Inferior parietal cortex (tissue), 1 donor: Measurements from ENCODE around the gene NDFIP2.
A peak's percentile ranks its signal among the peaks of the same experiment; 100 is the strongest.

ENCODE experiments used
- DNase-seq: peaks from one replicate; pipeline ENCODE4 v3.0.0-alpha.2; 2016; ENCODE audit errors: extremely low spot score

The NDFIP2 gene

GRCh38 chr13:79496188-79496587 lies 15.2 kb downstream of the NDFIP2 start:
- DNase-seq: no peak

DNA sequence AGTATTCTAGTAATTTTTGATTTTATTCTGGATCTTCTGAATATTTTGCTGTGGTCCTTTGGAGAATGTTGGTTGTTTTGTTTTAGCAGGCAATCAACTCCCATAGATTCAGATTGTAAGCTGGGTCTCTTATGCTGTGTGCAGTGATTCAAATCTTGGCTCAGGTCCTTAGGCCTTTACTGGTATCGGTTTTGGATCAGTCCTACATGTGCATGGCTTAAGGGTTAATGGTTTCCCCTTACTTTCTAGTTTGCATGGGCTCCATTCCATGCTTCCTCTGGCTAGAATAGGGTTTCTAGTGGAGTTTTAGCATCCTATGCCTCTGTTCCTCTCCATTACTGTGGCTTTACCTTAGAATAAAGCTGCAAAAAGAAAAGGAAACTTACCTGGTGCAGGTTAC lies 16.1 kb downstream of the NDFIP2 start:
- no peak for DNase-seq

DNA sequence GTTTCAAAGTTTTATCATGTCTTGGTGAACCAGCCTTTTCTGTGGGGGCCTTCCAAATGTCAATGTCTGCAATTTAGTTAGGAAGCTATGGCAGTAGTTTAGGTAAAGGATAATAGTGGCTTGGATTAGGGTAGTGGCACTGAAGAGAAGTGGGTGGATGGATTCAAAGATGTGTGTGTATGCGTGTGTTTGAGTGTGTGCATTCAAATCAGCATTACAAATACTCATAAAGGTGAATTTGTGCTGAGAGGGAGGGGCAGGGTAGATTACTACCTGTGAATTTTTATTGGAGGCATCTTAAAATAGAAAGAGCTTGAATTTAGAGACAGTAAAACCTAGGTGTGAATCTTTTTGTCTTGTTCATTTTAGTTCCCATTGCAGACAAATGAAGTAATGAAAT lies 16.9 kb downstream of the NDFIP2 start:
- DNase-seq: no peak

GRCh38 chr13:79500829-79501228 lies 19.9 kb downstream of the NDFIP2 start:
- DNase-seq: no peak

- no peak for DNase-seq
Observed at GRCh38 chr13:79501538-79502232, 20.7 kb downstream of the NDFIP2 start.

DNA sequence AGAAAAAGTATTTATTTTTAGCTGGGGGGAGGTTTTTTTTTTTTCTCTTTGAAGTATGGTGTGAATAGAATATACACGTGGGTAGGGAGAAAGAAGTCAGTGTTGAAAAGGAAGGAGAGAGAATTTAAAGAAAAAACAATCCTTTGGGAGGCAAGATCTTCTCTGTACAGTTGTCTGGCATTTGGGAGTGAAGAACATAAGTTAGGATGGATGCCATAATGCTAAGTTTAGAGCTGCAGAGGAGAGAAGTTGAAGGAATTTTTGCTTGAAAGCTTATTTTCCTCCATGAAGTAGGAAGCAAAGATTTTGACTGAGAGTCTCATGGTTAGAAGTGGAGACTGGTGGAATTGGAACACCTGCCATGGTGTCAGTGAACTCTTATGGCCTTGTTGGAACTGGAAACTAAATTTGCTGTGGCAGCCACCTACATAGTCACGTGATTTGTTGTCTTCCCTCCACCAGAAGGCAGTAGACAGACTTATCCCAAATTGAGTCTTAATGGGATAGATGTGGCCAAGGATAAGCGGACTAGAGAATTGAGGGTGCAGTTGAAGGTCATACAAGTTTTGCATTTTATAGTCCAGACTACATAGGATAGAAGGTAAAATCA lies 22.0 kb downstream of the NDFIP2 start:
- DNase-seq: peak; percentile 56

DNA sequence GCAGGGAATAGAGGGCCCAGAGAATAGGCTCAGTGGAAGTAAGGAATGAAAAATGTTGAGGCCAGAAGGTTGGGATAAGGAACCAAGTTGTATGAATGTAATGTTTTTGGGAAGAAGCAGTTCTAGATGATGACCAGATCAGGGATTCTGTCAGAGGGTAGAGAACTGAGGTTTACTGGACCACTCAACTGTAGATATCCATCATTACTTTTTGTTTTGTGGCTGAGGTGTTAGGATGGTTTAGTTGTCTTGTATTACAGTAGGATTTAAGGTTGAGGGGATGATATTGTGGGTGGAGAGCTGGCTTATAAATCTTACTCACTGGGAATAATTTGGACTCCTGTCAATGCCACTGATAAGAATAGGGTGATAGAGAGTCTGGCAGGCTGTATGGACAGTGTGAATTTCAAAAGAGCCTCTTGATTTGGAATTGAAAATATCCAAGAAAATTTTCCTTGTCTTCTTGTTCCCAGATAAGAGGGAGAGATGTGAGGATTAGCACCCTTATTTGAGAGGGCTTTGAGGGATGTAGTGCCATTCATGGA lies 22.6 kb downstream of the NDFIP2 start:
- DNase-seq: no peak

- no peak for DNase-seq
Observed at GRCh38 chr13:79508224-79508961, 27.4 kb downstream of the NDFIP2 start.

- no peak for DNase-seq
Observed at GRCh38 chr13:79511611-79512010, 30.7 kb downstream of the NDFIP2 start.

DNA sequence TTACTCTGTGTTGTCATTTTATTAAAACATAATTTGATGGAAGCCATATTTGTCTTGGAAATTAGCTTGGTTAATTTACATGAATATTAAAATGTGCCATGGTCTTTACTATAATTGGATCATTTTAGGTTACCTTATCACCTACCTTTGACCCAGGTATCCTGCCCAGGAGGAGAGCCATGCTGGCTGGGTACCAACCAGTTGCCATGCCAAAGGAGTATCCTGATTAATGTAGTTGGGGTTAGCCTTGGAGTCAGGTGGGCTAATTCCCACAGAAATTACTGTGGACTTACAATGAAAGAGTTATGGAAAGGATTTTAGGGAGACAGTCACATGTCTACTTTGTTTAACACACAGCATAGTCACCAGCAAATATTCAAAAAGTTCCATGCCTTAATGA lies 32.0 kb downstream of the NDFIP2 start:
- DNase-seq: no peak

DNA sequence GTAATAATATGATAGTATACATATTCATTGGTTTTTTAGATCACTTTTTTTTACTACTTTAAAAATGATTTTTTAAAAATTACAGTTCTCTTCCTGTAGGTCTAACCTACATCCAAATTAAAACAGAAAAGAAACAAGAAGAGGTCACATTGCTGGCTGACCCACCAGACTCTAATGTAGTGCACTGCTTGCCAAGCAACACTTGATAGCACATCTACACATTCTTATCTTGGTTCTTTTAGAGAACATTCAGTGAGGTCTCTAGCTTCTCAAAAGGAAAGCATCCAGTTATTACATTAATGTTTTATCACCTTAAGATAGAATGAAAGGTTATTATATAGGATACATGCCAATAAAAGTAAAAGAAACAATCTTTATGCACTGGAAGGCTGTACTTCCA lies 35.6 kb downstream of the NDFIP2 start:
- no peak for DNase-seq

DNA sequence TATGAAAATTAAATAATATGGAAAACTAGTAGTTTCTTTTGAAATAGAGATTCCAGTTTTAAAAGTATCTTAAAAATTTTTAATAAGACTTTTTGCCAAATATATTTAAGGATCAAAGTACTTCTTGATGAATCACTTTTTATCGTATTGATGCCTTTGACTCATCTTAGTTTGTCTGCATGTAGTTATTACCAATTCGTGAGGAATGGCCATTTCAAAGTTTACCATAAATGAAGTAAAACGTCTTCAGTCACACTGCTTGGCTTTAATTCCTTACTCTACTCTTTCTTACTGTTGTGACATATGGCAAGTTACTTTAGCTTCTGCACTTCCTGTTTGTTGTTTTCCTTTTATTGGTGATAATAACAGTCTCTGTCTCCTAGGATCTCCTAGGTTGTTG lies 38.3 kb downstream of the NDFIP2 start:
- no peak for DNase-seq

DNA sequence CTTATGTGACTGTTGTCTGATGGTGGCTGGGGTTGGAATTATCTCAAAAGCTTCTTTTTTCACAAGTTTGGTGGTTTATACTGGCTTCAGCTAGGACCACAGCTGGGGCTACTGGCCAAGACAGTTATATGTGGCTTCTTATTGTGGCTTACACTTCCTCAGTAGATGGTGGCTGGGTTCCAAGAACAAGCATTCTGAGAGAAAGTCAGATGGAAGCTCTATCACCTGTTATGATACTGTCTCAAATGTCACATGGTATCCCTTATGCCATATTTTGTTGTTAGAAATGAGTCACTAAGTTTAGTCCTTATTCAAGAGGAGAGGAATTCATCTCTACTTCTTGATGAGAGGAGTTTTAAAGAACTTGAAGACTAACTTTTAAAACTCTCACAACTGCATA lies 41.6 kb downstream of the NDFIP2 start:
- DNase-seq: no peak

GRCh38 chr13:79525064-79525857 lies 44.3 kb downstream of the NDFIP2 start:
- no peak for DNase-seq

- DNase-seq: no peak
Observed at GRCh38 chr13:79527698-79528097, 46.7 kb downstream of the NDFIP2 start.

DNA sequence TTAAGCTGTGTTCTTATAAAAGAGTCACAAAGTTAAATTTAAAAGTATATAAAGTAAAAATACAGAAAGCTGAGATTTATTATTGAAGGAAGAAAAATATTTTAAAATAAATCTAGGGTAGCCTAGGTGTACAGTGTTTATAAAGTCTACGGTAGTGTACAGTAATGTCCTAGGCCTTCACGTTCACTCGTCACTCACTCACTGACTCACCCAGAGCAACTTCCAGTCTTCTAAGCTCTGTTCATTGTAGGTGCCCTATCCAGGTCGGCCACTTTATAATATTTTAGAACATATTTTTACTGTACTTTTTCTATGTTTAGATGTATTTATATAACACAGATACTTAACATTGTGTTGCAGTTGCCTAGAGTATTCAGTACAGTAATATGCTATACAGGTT lies 47.4 kb downstream of the NDFIP2 start:
- no peak for DNase-seq

DNA sequence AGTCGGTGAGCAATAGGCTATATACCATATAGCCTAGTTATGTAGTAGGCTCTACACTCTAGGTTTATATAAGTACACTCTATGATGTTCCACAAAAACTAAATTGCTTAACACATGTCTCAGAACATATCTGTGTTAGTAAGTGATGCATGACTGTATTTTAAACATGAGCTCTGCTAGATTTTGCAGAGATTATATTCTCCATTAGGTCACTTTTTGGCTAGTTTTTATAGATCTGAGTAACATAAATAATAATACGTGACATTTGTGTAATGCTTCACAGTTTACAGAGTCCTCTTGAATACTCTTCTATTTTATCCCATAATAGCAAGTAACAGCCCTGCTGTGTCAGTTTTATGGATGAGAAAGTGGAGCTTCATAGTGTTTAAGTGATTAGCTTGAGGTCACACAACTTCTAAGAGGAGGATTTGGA lies 47.8 kb downstream of the NDFIP2 start:
- no peak for DNase-seq

DNA sequence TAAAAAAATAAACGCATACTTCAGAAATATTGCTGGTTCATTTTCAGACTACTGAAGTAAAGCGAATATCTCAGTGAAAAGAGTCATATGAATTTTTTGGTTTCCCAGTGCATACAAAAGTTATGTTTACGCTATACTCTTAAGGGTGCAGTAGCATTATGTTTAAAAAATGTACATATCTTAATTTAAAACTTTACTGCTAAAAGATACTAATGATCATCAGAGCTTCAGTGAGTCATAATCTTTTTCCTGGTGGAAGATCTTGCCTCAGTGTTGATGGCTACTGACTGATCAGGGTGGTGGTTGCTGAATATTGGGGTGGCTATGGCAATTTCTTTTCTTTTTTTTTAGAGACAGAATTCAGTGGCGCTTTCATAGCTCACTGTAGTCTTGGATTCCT lies 48.9 kb downstream of the NDFIP2 start:
- no peak for DNase-seq

GRCh38 chr13:79530270-79530669 lies 49.3 kb downstream of the NDFIP2 start:
- peak; percentile 73 for DNase-seq

GRCh38 chr13:79531542-79532254 lies 50.7 kb downstream of the NDFIP2 start:
- DNase-seq: no peak

DNA sequence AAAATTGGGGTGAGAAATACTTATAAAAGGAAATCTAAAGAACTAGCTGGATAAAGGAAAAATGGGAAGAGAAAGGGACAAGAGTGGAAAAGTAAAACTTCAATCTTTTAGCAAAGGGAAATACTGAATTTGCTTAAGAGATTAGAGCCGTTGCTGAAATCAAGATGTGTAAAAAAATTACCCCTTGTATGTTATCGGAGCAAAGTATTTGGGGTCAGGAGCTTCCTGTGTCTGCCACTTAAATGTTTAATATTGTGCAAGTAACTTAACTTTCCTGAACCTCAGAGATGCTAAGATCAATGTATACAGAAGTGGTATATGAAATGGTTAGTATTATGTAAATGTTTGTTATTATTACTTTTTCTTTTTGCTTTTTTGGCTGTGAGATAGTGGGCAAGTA lies 51.6 kb downstream of the NDFIP2 start:
- no peak for DNase-seq
